ENCODE data around the gene INTS6L. TPM values are rescaled to one million over a fixed set of nuclear protein-coding genes. Genes with fewer than 3 reads are reported as not detected.
A peak's percentile ranks its signal among the peaks of the same experiment; 100 is the strongest.
"Not testable (repeated sequence)": the region's sequence is repeated elsewhere in the genome, so short reads cannot be mapped to it uniquely, and the experiment has no call there.

INTS6L gene
- total RNA-seq, 2 donors from 2014 or later = 14.9 to 19.8 TPM

GRCh38 chrX:135585153-135585552 is 64.7 kb downstream of the INTS6L start:
- intact Hi-C loops (cut with DNase I, micrococcal nuclease) = no loop called here
- DNase-seq (no peak), ATAC-seq (no peak)

GRCh38 chrX:135591871-135592270 is 71.4 kb downstream of the INTS6L start:
- DNase-seq (no peak), ATAC-seq (no peak)
- intact Hi-C loops (cut with DNase I, micrococcal nuclease) = no loop called here

GRCh38 chrX:135594049-135594448 is 73.6 kb downstream of the INTS6L start:
- DNase-seq; ATAC-seq; intact Hi-C loops (cut with DNase I, micrococcal nuclease): not testable (repeated sequence)

- intact Hi-C loops (cut with DNase I, micrococcal nuclease); DNase-seq: not testable (repeated sequence)
- peak; percentile 78 for ATAC-seq
Observed at GRCh38 chrX:135594453-135594852, 74.0 kb downstream of the INTS6L start.

- ATAC-seq (peak; percentile 72), DNase-seq (no peak)
- intact Hi-C loops (cut with DNase I, micrococcal nuclease) = no loop called here
Observed at GRCh38 chrX:135595543-135595942, 75.1 kb downstream of the INTS6L start.

- intact Hi-C loops (cut with DNase I, micrococcal nuclease) = no loop called here
- peak in 1 of 2 donors; percentile 41 for DNase-seq
- ATAC-seq = peak; percentile 65
Observed at GRCh38 chrX:135596495-135596894, 76.0 kb downstream of the INTS6L start.

- DNase-seq (peak in 1 of 2 donors; percentile 9), ATAC-seq (no peak)
- intact Hi-C loops (cut with DNase I, micrococcal nuclease) = no loop called here
Observed at GRCh38 chrX:135605906-135606305, 85.4 kb downstream of the INTS6L start.

GRCh38 chrX:135624408-135625204 is 104.1 kb downstream of the INTS6L start:
- ATAC-seq; DNase-seq; intact Hi-C loops (cut with DNase I, micrococcal nuclease): not testable (repeated sequence)

GRCh38 chrX:135625995-135626394 is 105.5 kb downstream of the INTS6L start:
- DNase-seq = no peak
- intact Hi-C loops (cut with DNase I, micrococcal nuclease) = no loop called here
- no peak for ATAC-seq

- intact Hi-C loops (cut with DNase I, micrococcal nuclease) = no loop called here
- ATAC-seq (peak; percentile 87), DNase-seq (no peak)
Observed at GRCh38 chrX:135629342-135629741, 108.9 kb downstream of the INTS6L start.

Other genes starting within 250 kb of the INTS6L start
- gene ETDC, start 211.2 kb upstream of the INTS6L start, total RNA-seq = not detected
- gene ZNF75D, start 176.6 kb upstream of the INTS6L start, total RNA-seq = 1 to 10 TPM; 7.9 to 9.0 TPM
- gene ZNF449, start 175.9 kb upstream of the INTS6L start, total RNA-seq = 1 to 10 TPM; 3.2 to 3.7 TPM
- gene SMIM10L2A, start 98.7 kb upstream of the INTS6L start, total RNA-seq = under 1 TPM; 0.46 to 0.59 TPM
- gene CT45A1, start 193.0 kb downstream of the INTS6L start, total RNA-seq = not detected
- gene CT45A3, start 247.5 kb downstream of the INTS6L start, total RNA-seq = not detected

Data from left colon (tissue), 2 donors.